ENCODE data around the gene SKIC3.

DNA sequence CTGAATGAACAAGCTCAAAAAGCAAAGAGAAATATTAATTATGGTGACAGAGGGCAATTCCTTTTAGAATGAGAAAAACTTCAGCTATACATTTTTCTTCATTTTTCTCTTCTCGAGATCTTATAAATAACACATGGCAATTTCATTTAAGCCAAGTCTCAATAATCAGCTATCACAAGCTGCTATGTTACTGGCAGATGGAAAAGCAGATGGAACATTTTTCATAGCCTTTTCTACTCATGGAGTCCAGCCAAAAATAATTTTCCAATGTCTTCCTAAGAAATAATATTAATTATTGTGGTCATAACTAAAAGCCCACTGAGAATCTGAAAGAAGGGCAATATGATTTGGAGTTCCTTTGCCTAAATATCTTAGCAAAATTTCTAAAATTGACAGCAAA lies 35.6 kb downstream of the SKIC3 start:
- no peak for TF ChIP-seq POLR2A (IDR thresholded peaks at IDR 0.05)
- TF ChIP-seq, protein P1, sequence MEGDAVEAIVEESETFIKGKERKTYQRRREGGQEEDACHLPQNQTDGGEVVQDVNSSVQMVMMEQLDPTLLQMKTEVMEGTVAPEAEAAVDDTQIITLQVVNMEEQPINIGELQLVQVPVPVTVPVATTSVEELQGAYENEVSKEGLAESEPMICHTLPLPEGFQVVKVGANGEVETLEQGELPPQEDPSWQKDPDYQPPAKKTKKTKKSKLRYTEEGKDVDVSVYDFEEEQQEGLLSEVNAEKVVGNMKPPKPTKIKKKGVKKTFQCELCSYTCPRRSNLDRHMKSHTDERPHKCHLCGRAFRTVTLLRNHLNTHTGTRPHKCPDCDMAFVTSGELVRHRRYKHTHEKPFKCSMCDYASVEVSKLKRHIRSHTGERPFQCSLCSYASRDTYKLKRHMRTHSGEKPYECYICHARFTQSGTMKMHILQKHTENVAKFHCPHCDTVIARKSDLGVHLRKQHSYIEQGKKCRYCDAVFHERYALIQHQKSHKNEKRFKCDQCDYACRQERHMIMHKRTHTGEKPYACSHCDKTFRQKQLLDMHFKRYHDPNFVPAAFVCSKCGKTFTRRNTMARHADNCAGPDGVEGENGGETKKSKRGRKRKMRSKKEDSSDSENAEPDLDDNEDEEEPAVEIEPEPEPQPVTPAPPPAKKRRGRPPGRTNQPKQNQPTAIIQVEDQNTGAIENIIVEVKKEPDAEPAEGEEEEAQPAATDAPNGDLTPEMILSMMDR (IDR thresholded peaks at IDR 0.05) = no peak

Data from testis (tissue), 2 donors.